ENCODE measurements around the gene AKR1B1.

The AKR1B1 gene

GRCh38 chr7:134452991-134453473, 5.9 kb downstream of the AKR1B1 start:
- Histone ChIP-seq H3K9me3 (replicated peaks; ENCODE audit: insufficient read depth, low read length) (no peaks in the 10 kb centered on the region), H3K9ac (ENCODE audit: low read length) (no peak overlapping the region), H3K79me2 (ENCODE audit: low read length) (peaks cover 70% of the 10 kb centered on the region), H3F3A (ENCODE audit: insufficient read depth, low read length) (peaks cover 2% of the 10 kb centered on the region), H3K9me2 (replicated peaks; ENCODE audit: insufficient read depth, low read length) (no peaks in the 10 kb centered on the region), H3K4me1 (ENCODE audit: low read length) (peaks cover 8% of the 10 kb centered on the region; the same call in 1 of the 2 replicates), H4K20me1 (ENCODE audit: insufficient read depth, low read length) (0 out of 2 replicates have a peak, but pooled peaks cover 6% of the 10 kb centered on the region), H3K27ac (ENCODE audit: low read length) (no peak overlapping the region), H3K4me3 (ENCODE audit: low read length) (no peak overlapping the region), H3K27me3 (replicated peaks; ENCODE audit: insufficient read depth, low read length) (no peaks in the 10 kb centered on the region), H3K4me2 (ENCODE audit: low read depth, low read length) (no peak overlapping the region), H3K36me3 (replicated peaks; ENCODE audit: insufficient read depth, low read length) (0 out of 2 replicates have a peak, but pooled peaks cover 4% of the 10 kb centered on the region), H2AFZ (ENCODE audit: low read length) (no peak overlapping the region)
- TF ChIP-seq CTCF (IDR thresholded peaks at IDR 0.05; ENCODE audit: low read length) (no peak), EZH2 (optimal IDR thresholded peaks at IDR 0.05; ENCODE audit: low read depth, low read length) (no peak), EZH2phosphoT487 (IDR thresholded peaks at IDR 0.05; ENCODE audit: low read length) (no peak)
- DNase-seq = no peak

GRCh38 chr7:134452419-134452838, 6.5 kb downstream of the AKR1B1 start:
- Histone ChIP-seq H3K4me2 (ENCODE audit: low read depth, low read length) (no peak overlapping the region), H2AFZ (ENCODE audit: low read length) (no peak overlapping the region)
- no peak for DNase-seq

GRCh38 chr7:134451656-134452055, 7.2 kb downstream of the AKR1B1 start:
- Histone ChIP-seq H3K4me2 (ENCODE audit: low read depth, low read length) (no peak overlapping the region), H3K9me2 (replicated peaks; ENCODE audit: insufficient read depth, low read length) (no peaks in the 10 kb centered on the region), H3K27me3 (replicated peaks; ENCODE audit: insufficient read depth, low read length) (no peaks in the 10 kb centered on the region), H3K36me3 (replicated peaks; ENCODE audit: insufficient read depth, low read length) (peaks cover 8% of the 10 kb centered on the region; the same call in 1 of the 2 replicates), H3K9me3 (replicated peaks; ENCODE audit: insufficient read depth, low read length) (no peaks in the 10 kb centered on the region), H3K9ac (ENCODE audit: low read length) (no peak overlapping the region), H3K4me1 (ENCODE audit: low read length) (no peaks in the 10 kb centered on the region), H3K4me3 (ENCODE audit: low read length) (no peak overlapping the region), H2AFZ (ENCODE audit: low read length) (no peak overlapping the region), H4K20me1 (ENCODE audit: insufficient read depth, low read length) (0 out of 2 replicates have a peak, but pooled peaks cover 6% of the 10 kb centered on the region), H3K27ac (ENCODE audit: low read length) (no peak overlapping the region), H3F3A (ENCODE audit: insufficient read depth, low read length) (no peaks in the 10 kb centered on the region), H3K79me2 (ENCODE audit: low read length) (peaks cover 56% of the 10 kb centered on the region)
- no peak for DNase-seq
- TF ChIP-seq EZH2 (optimal IDR thresholded peaks at IDR 0.05; ENCODE audit: low read depth, low read length) = no peak
- TF ChIP-seq EZH2phosphoT487 (IDR thresholded peaks at IDR 0.05; ENCODE audit: low read length) = no peak
- no peak for TF ChIP-seq CTCF (IDR thresholded peaks at IDR 0.05; ENCODE audit: low read length)

More at GRCh38 chr7:134452419-134452838, 6.5 kb downstream of the AKR1B1 start:
- no peaks in the 10 kb centered on the region for H3K9me3 ChIP-seq (replicated peaks; ENCODE audit: insufficient read depth, low read length)
- H3K9me2 ChIP-seq (replicated peaks; ENCODE audit: insufficient read depth, low read length) = no peaks in the 10 kb centered on the region
- H3K27me3 ChIP-seq (replicated peaks; ENCODE audit: insufficient read depth, low read length) = no peaks in the 10 kb centered on the region
- H3K9ac ChIP-seq (ENCODE audit: low read length) = no peak overlapping the region
- peaks cover 64% of the 10 kb centered on the region for H3K79me2 ChIP-seq (ENCODE audit: low read length)
- 0 out of 2 replicates have a peak, but pooled peaks cover 6% of the 10 kb centered on the region for H4K20me1 ChIP-seq (ENCODE audit: insufficient read depth, low read length)
- TF ChIP-seq EZH2phosphoT487 (IDR thresholded peaks at IDR 0.05; ENCODE audit: low read length) = no peak
- no peak for TF ChIP-seq CTCF (IDR thresholded peaks at IDR 0.05; ENCODE audit: low read length)
- TF ChIP-seq EZH2 (optimal IDR thresholded peaks at IDR 0.05; ENCODE audit: low read depth, low read length) = no peak
- H3K27ac ChIP-seq (ENCODE audit: low read length) = no peak overlapping the region
- peaks cover 4% of the 10 kb centered on the region; the same call in 1 of the 2 replicates for H3K4me1 ChIP-seq (ENCODE audit: low read length)
- H3K36me3 ChIP-seq (replicated peaks; ENCODE audit: insufficient read depth, low read length) = peaks cover 7% of the 10 kb centered on the region; the same call in 1 of the 2 replicates
- no peaks in the 10 kb centered on the region for H3F3A ChIP-seq (ENCODE audit: insufficient read depth, low read length)
- H3K4me3 ChIP-seq (ENCODE audit: low read length) = no peak overlapping the region
